Neutrophil (primary cell): ENCODE results near the gene TNFRSF14.

Experiments
- H3K27ac ChIP-seq: fragments of 200-600 bp; sonication (generic); 2 replicates; pipeline ENCODE4 v1.5.1; 2016; ENCODE audit warnings: mild to moderate bottlenecking, moderate library complexity
- H3K27me3 ChIP-seq: fragments of 200-600 bp; sonication (generic); 2 replicates; pipeline ENCODE4 v1.6.0; 2016; ENCODE audit warnings: mild to moderate bottlenecking
- H3K36me3 ChIP-seq: fragments of 200-600 bp; sonication (generic); 2 replicates; pipeline ENCODE4 v1.5.1; 2017
- H3K4me1 ChIP-seq, 2 experiments: fragments of 200-600 bp in 1 of 2; sonication (generic) in 1 of 2; 1 replicate in 1 of 2; 2 replicates in 1 of 2; pipeline versions ENCODE4 v1.5.1 to v1.6.1; 2013 to 2016; ENCODE audit warnings: low read depth in 1 of 2, low read length in 1 of 2, mild to moderate bottlenecking in 1 of 2, moderate library complexity in 1 of 2; ENCODE audit not compliant: control insufficient read depth in 1 of 2, insufficient read depth in 1 of 2
- H3K4me3 ChIP-seq, 2 experiments: fragments of 200-600 bp in 1 of 2; sonication (generic) in 1 of 2; 1 replicate in 1 of 2; 2 replicates in 1 of 2; pipeline ENCODE4 v1.5.1; 2013 to 2016; ENCODE audit warnings: low read depth in 1 of 2, low read length in 1 of 2, mild to moderate bottlenecking in 1 of 2, moderate library complexity in 1 of 2
- H3K9me3 ChIP-seq: fragments of 200-600 bp; sonication (generic); 2 replicates; pipeline ENCODE4 v1.5.1; 2016
- CTCF ChIP-seq: fragments of 200-600 bp; sonication (generic); IDR thresholded peaks from 2 replicates; pipeline ENCODE4 v1.5.1; 2016; ENCODE audit warnings: antibody characterized with exemption

The TNFRSF14 gene

DNA sequence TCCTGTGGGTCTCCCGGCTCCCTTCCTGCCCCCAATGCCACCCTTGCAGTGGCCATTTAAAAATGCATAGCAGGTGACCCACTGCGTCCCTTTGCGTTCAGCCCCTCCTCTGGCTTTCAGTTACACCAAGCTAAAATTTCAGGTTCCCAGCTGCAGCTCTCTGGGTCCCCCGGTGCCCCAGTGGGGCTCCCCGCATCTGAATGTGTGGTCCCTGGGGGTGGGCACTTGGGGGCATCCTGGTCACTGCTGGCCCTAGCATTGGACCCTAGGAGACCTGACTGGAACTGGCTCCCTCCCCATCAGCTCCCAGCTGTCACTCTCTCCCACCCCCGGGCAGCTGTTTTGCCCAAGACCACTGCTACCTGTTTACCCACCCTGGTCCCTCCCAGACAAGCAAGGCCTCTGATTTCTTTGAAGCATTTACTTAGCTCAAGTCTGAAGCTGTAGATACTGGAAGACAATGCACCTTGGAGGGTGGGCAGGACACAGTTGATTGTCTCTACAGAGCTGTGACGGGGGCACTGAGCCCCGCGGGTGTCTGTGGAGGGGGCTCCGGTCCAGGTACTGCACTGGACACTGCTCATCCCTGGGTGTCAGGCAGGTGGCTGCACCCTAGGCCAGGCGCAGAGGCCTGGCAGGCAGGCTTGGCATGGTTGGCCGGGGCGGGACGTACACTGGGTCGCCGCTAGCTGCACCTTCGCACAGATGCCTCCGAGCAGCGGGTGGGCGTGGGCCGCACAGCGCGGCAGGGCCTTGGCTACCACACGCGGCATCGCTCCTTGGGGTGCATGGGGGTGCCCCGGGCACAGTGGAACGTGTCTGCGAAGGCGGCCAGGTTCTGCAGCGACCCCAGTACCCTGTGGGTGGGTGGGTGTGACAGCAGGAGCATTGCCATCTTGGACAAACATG lies 34.3 kb downstream of the TNFRSF14 start:
- Histone ChIP-seq H3K4me3 (no peak overlapping the region), H3K4me1 (peaks cover 10 to 28% of the 10 kb centered on the region in 2 experiments), H3K27me3 (peaks cover 48% of the 10 kb centered on the region), H3K27ac (no peak overlapping the region), H3K9me3 (no peaks in the 10 kb centered on the region), H3K36me3 (no peaks in the 10 kb centered on the region)
- TF ChIP-seq CTCF: no peak

- no peak overlapping the region for H3K4me3 ChIP-seq
- peaks cover 7 to 22% of the 10 kb centered on the region in 2 experiments for H3K4me1 ChIP-seq
- H3K27me3 ChIP-seq: peaks cover 48% of the 10 kb centered on the region
- H3K9me3 ChIP-seq: no peaks in the 10 kb centered on the region
- no peak for TF ChIP-seq CTCF
- no peaks in the 10 kb centered on the region for H3K36me3 ChIP-seq
- no peak overlapping the region for H3K27ac ChIP-seq
Observed at GRCh38 chr1:2591233-2591580, 35.0 kb downstream of the TNFRSF14 start.

- TF ChIP-seq CTCF: no peak
- Histone ChIP-seq H3K9me3 (no peaks in the 10 kb centered on the region), H3K27ac (no peak overlapping the region), H3K4me3 (no peak overlapping the region), H3K4me1 (peaks cover 7 to 21% of the 10 kb centered on the region in 2 experiments), H3K36me3 (no peaks in the 10 kb centered on the region), H3K27me3 (peaks cover 44% of the 10 kb centered on the region)
Observed at GRCh38 chr1:2591581-2592261, 35.5 kb downstream of the TNFRSF14 start.

GRCh38 chr1:2592672-2593071 lies 36.5 kb downstream of the TNFRSF14 start:
- no peak overlapping the region for H3K4me3 ChIP-seq
- no peak for TF ChIP-seq CTCF
- H3K27ac ChIP-seq: peak overlapping the region; percentile 61

DNA sequence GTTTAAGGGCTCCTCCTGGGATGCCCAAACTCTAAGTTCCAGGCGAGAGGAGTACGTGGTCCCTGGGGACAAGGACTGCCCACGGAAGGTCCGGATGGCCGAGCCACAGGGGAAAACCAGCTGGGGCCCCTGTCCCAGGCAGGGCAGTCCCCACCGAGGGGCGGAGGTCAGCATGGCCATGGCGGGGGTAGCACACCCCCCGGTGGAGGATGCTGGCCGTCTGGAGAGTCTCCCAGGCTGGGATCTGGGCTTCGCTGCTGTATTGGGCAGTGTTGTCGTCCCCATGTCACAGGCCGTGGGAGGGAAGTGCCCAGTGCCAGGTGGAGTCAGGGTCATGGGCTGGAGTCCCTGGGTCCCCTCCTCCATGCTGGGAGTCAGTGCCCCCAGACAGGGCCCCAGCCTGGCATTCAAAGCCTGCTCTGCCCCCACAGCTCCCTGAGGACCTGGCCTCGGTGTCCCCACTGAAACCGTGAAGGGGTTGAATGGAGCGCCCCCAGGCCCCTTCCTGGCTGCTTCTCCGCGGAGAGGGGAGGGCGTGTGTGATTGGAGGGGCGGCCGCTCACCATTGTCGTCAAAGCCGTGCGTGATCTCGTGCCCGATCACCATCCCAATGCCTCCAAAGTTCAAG lies 37.2 kb downstream of the TNFRSF14 start:
- no peak for TF ChIP-seq CTCF
- peak overlapping the region; percentile 61 for H3K27ac ChIP-seq
- no peaks in the 10 kb centered on the region for H3K36me3 ChIP-seq

More at GRCh38 chr1:2592672-2593071, 36.5 kb downstream of the TNFRSF14 start:
- Histone ChIP-seq H3K9me3 (no peaks in the 10 kb centered on the region), H3K27me3 (peaks cover 38% of the 10 kb centered on the region), H3K4me1 (peaks cover 0 to 12% of the 10 kb centered on the region in 2 experiments), H3K36me3 (no peaks in the 10 kb centered on the region)

More for the DNA sequence above, 37.2 kb downstream of the TNFRSF14 start:
- Histone ChIP-seq H3K4me3 (no peak overlapping the region), H3K9me3 (no peaks in the 10 kb centered on the region), H3K27me3 (peaks cover 38% of the 10 kb centered on the region), H3K4me1 (peaks cover 0 to 11% of the 10 kb centered on the region in 2 experiments)
